ENCODE data around the gene PCP4L1.
A peak's percentile ranks its signal among the peaks of the same experiment; 100 is the strongest.

The PCP4L1 gene

GRCh38 chr1:161215076-161215475 is 43.5 kb upstream of the PCP4L1 start, which contains the start of gene FCER1G (continued):
- no peak for TF ChIP-seq PRDM2 (tag by site-specific recombination; IDR thresholded peaks at IDR 0.05; ENCODE audit: borderline replicate concordance)
- TF ChIP-seq, protein P1, sequence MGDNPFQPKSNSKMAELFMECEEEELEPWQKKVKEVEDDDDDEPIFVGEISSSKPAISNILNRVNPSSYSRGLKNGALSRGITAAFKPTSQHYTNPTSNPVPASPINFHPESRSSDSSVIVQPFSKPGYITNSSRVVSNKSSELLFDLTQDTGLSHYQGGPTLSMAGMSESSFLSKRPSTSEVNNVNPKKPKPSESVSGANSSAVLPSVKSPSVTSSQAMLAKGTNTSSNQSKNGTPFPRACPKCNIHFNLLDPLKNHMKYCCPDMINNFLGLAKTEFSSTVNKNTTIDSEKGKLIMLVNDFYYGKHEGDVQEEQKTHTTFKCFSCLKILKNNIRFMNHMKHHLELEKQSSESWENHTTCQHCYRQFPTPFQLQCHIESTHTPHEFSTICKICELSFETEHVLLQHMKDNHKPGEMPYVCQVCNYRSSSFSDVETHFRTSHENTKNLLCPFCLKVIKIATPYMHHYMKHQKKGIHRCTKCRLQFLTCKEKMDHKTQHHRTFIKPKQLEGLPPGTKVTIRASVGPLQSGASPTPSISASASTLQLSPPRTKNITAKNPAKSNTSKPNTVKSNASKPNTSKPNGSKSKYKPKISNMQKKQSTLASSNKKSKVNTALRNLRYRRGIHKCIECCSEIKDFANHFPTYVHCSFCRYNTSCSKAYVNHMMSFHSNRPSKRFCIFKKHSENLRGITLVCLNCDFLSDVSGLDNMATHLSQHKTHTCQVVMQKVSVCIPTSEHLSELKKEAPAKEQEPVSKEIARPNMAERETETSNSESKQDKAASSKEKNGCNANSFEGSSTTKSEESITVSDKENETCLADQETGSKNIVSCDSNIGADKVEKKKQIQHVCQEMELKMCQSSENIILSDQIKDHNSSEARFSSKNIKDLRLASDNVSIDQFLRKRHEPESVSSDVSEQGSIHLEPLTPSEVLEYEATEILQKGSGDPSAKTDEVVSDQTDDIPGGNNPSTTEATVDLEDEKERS (tag by site-specific recombination; IDR thresholded peaks at IDR 0.05): no peak
- TF ChIP-seq ZNF202 (tag by site-specific recombination; IDR thresholded peaks at IDR 0.05; ENCODE audit: borderline replicate concordance): no peak

DNA sequence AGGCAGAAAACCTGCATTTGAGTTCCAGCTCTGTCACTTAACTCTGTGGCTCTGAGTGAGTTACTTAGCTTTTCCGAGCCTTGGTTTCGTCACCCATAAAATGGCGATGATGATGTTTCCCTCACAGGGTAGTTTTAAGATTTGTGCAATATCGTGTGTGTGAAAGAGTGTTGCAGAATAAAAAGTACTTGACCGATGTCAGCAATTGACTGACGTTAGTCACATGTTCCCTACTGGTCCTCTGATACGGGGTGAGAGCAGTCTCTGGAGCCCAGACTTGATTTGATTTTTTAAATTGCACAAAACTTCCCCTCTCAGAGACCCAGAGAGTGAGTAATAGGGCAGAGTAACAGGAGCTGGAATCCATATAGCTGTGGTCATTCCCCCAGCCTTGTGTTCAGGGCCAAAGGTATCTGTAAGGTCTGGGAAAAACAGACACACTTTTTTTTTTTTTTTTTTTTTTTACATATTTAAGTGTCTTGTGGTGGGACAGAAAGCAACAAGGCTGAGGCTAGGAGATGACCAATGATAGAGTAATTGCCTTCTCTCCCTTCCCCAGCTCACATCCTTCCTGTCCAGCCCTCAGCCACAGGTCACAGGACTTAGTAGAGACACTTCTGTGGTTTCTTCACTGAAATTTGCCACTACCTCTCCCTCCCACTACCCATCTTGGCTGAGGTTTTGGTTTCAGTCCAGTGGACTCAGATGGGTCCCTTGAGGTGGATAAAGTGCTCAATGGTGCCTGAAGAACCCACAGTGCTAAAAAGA is 41.4 kb upstream of the PCP4L1 start:
- H3K27ac ChIP-seq (ENCODE audit: extremely low read depth, low read depth, low read length): no peak overlapping the region
- peaks cover 16 to 29% of the 10 kb centered on the region in 2 experiments for H3K36me3 ChIP-seq (ENCODE audit: control insufficient read depth in 2 of 2, insufficient read depth in 1 of 2, low read length in 2 of 2)
- POLR2A ChIA-PET: no interaction called here
- CTCF ChIA-PET: interaction anchor here (0.5 to 3.4 kb wide), 6 partner anchors 9 to 165 kb away, joined by 4 to 22 read pairs (median 6); partner anchors contain the start of gene TOMM40L
- TF ChIP-seq ZNF501 (tag by site-specific recombination; IDR thresholded peaks at IDR 0.05): no peak
- TF ChIP-seq, protein P2, sequence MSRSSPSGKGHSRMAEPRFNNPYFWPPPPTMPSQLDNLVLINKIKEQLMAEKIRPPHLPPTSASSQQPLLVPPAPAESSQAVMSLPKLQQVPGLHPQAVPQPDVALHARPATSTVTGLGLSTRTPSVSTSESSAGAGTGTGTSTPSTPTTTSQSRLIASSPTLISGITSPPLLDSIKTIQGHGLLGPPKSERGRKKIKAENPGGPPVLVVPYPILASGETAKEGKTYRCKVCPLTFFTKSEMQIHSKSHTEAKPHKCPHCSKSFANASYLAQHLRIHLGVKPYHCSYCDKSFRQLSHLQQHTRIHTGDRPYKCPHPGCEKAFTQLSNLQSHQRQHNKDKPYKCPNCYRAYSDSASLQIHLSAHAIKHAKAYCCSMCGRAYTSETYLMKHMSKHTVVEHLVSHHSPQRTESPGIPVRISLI (tag by site-specific recombination; IDR thresholded peaks at IDR 0.05): 0 out of 2 replicates have a peak, but pooled peaks have one; percentile 57
- TF ChIP-seq, protein P3, sequence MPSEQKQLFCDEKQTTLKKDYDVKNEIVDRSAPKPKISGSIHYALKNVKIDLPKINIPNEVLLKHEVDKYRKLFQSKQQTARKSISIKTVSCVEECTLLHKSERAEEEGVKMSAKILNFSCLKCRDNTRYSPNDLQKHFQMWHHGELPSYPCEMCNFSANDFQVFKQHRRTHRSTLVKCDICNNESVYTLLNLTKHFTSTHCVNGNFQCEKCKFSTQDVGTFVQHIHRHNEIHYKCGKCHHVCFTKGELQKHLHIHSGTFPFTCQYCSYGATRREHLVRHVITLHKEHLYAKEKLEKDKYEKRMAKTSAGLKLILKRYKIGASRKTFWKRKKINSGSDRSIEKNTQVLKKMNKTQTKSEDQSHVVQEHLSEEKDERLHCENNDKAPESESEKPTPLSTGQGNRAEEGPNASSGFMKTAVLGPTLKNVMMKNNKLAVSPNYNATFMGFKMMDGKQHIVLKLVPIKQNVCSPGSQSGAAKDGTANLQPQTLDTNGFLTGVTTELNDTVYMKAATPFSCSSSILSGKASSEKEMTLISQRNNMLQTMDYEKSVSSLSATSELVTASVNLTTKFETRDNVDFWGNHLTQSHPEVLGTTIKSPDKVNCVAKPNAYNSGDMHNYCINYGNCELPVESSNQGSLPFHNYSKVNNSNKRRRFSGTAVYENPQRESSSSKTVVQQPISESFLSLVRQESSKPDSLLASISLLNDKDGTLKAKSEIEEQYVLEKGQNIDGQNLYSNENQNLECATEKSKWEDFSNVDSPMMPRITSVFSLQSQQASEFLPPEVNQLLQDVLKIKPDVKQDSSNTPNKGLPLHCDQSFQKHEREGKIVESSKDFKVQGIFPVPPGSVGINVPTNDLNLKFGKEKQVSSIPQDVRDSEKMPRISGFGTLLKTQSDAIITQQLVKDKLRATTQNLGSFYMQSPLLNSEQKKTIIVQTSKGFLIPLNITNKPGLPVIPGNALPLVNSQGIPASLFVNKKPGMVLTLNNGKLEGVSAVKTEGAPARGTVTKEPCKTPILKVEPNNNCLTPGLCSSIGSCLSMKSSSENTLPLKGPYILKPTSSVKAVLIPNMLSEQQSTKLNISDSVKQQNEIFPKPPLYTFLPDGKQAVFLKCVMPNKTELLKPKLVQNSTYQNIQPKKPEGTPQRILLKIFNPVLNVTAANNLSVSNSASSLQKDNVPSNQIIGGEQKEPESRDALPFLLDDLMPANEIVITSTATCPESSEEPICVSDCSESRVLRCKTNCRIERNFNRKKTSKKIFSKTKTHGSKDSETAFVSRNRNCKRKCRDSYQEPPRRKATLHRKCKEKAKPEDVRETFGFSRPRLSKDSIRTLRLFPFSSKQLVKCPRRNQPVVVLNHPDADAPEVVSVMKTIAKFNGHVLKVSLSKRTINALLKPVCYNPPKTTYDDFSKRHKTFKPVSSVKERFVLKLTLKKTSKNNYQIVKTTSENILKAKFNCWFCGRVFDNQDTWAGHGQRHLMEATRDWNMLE (tag by site-specific recombination; conservative IDR thresholded peaks at IDR 0.05; ENCODE audit: low read depth): no peak
- no peaks in the 10 kb centered on the region for H3K9me3 ChIP-seq (ENCODE audit: control insufficient read depth, insufficient read depth, low read depth, low read length)
- H3K4me3 ChIP-seq (ENCODE audit: low read depth, low read length): no peak overlapping the region
- no peaks in the 10 kb centered on the region for H3K4me1 ChIP-seq (ENCODE audit: control insufficient read depth, insufficient read depth, low read length)

All from HEK293 (cell line).